Astrocyte of the cerebellum (primary cell): ENCODE data around the gene BMP8A.
"Not testable (repeated sequence)": the region's sequence is repeated elsewhere in the genome, so short reads cannot be mapped to it uniquely, and the experiment has no call there.

Source experiments
- DNase-seq: peaks from one replicate; pipeline ENCODE4 v3.0.0-alpha.2; 2011; ENCODE audit warnings: low read depth
- H3K4me3 ChIP-seq: 2 replicates; pipeline ENCODE4 v1.5.1; 2011; ENCODE audit warnings: mild to moderate bottlenecking, low read depth, low read length, moderate library complexity
- CTCF ChIP-seq: IDR thresholded peaks from 2 replicates; pipeline ENCODE4 v1.5.1; 2012; ENCODE audit warnings: low read length, low read depth, moderate library complexity, mild to moderate bottlenecking; ENCODE audit errors: missing control alignments
- in situ Hi-C: cut with HindIII; loops from 2 replicates; pipeline ENCODE4 v1.10.0; 2017; ENCODE audit warnings: low sequenced_read_pairs

Gene BMP8A

GRCh38 chr1:39469150-39469549 lies 22.3 kb upstream of the BMP8A start:
- no peak overlapping the region for H3K4me3 ChIP-seq
- no peak for DNase-seq
- TF ChIP-seq CTCF = no peak
- in situ Hi-C loops = no loop called here

GRCh38 chr1:39470040-39470439 lies 21.4 kb upstream of the BMP8A start:
- in situ Hi-C loops = no loop called here
- TF ChIP-seq CTCF = no peak
- no peak overlapping the region for H3K4me3 ChIP-seq
- no peak for DNase-seq

- no peak for TF ChIP-seq CTCF
- in situ Hi-C loops = no loop called here
- no peak for DNase-seq
- no peak overlapping the region for H3K4me3 ChIP-seq
These were observed 18.6 kb upstream of the BMP8A start for GRCh38 chr1:39472826-39473225.

GRCh38 chr1:39473324-39473723 lies 18.1 kb upstream of the BMP8A start:
- TF ChIP-seq CTCF = no peak
- H3K4me3 ChIP-seq = no peak overlapping the region
- in situ Hi-C loops = no loop called here
- no peak for DNase-seq

GRCh38 chr1:39474810-39475209 lies 16.6 kb upstream of the BMP8A start:
- in situ Hi-C loops = no loop called here
- no peak for TF ChIP-seq CTCF
- no peak for DNase-seq
- no peak overlapping the region for H3K4me3 ChIP-seq

- H3K4me3 ChIP-seq, in situ Hi-C loops, DNase-seq: not testable (repeated sequence)
These were observed 15.9 kb upstream of the BMP8A start for GRCh38 chr1:39475551-39475950.

GRCh38 chr1:39478126-39478915 lies 13.1 kb upstream of the BMP8A start:
- no peak for DNase-seq
- in situ Hi-C loops = no loop called here
- no peak overlapping the region for H3K4me3 ChIP-seq
- no peak for TF ChIP-seq CTCF
